Adipose tissue (tissue), 3 donors: ENCODE results near the gene PRKG1. TPM values are rescaled to one million over a fixed set of nuclear protein-coding genes. Genes with fewer than 3 reads are reported as not detected.
"Not testable (repeated sequence)": the region's sequence is repeated elsewhere in the genome, so short reads cannot be mapped to it uniquely, and the experiment has no call there.

Experiments used
- H3K27ac ChIP-seq: one replicate; pipeline ENCODE4 v1.5.1; 2013; ENCODE audit warnings: low read depth, low read length
- WGBS, 3 donors: extraction: QIAGEN DNeasy Blood & Tissue Kit; methylation state at CpG; one replicate each; pipeline ENCODE4 v1.1.7; 2013; 5-methylcytosine and 5-hydroxymethylcytosine counted together
- polyA plus RNA-seq, 3 donors: library from polyadenylated mRNA; stranded (reverse); fragments of 200-250 nt; gene quantifications; one replicate each; pipeline ENCODE4 v1.2.3, GENCODE V29; 2013
- donor health status: healthy with polysubstance abuse.
- donor health status: Bipolar disorder and iron deficiency.
- donor health status: healthy.

PRKG1 gene
- polyA plus RNA-seq, 3 donors, result 0.46 to 13.2 (median 2.1) TPM

DNA sequence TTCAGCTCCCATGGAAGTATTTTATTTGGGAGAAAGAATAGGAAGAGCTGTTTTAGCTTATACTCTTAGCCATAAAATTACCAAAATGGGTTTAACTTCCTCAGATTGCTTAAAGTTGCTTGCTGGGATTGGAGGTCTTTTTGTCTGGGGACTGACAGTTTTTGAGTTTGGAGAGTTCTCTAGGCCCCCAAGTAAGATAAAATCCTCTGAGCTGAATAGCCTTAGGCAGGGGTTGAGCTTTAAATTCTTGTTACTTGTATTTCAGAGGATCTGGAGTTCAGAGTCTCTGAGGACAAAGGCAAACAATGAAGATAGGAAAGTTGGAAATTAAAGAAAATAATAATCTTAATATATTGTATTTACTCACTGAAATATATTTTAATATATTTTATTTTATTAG is 945.4 kb downstream of the PRKG1 start:
- no peak overlapping the region for H3K27ac ChIP-seq

DNA sequence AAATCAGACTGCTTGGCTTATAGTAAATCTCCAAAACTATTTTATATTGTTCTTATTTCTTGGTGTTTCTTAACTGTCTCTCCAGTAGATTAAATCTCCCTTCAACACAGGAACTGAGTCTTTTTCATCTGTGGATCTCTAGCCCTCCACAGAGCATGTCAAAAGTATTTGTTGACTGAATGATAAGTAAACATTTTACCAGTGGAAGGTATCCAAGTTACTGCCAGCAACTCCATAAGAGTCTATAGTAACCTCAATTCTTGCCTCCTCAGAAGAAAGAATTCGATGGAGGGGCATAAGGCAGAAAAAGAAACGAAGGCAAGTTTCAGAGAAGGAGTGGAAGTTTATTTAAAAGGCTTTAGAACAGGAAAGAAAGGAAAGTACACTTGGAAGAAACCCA is 945.9 kb downstream of the PRKG1 start:
- 48 to 80% (median 63%) methylated on average over 2 of the region's 2 CpGs for WGBS, 3 donors
- no peak overlapping the region for H3K27ac ChIP-seq

DNA sequence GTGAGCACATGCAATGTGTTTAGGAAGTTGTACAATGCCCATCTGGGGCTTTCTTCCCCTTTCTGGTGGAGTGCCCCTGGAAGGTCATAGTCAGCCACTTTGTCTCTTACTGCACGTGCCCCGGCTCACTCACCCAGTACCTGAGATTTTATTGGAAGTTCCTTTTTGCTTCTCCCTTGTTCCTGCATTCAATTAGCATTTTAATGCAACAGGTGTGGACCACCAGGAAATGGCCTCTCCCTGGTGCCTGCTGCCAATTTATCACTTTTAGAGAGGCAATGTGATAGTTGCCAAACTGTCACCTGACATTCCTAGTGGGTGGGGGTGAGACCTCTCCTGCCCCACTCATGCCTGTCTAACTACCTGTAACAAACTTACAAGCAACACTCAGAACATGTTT is 946.4 kb downstream of the PRKG1 start:
- no peak overlapping the region for H3K27ac ChIP-seq
- WGBS, 3 donors, result 68 to 79% (median 78%) methylated on average over 2 of the region's 2 CpGs

DNA sequence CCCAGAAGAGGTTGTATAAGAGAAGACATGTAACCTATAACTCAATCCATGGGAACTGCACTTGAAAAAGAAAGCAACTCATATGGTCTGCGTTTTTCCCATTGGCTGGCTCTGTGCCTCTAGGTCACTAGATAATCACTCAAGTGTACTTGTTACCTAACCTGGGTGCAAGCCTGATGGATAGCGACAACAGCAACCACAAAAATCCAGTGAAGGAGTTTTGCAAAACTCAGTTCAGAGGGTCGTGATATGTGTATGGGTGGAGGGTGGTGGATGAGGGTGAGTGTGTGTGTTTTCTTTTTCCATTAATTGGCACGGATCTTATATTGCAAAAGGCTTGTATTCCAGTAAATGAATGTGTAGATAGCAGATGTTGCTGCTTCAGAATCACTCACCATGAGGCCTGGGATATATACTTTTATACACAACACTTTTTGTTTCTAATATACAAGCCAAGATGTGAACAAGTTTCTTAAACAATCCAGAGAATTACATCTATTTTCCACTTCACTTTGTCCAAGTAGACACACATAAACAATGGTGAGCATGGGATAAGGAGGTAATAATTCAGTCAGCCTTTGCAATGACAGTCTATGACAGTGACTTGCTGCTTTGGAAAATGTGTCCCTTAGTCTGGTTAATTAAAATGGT is 952.9 kb downstream of the PRKG1 start:
- 76 to 86% (median 82%) methylated on average over 4 of the region's 4 CpGs for WGBS, 3 donors
- H3K27ac ChIP-seq, result no peak overlapping the region

DNA sequence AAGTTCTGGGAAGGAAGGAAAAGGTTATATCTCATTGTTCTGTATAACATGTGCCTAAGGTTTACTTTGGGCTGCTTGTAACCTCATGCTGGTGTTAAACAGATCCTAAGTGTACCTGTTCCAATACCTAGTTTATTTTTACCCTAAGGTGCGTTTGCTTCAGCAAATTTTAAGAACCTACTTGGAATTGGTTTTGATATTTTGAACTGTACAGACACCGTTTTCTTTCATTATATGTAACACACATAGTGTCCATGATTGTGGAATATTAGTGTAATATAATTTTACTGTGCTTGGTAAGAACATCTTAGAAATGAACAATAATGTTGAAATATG is 954.2 kb downstream of the PRKG1 start:
- H3K27ac ChIP-seq, result no peak overlapping the region
- 78 to 88% (median 88%) methylated on average over 2 of the region's 2 CpGs for WGBS, 3 donors

DNA sequence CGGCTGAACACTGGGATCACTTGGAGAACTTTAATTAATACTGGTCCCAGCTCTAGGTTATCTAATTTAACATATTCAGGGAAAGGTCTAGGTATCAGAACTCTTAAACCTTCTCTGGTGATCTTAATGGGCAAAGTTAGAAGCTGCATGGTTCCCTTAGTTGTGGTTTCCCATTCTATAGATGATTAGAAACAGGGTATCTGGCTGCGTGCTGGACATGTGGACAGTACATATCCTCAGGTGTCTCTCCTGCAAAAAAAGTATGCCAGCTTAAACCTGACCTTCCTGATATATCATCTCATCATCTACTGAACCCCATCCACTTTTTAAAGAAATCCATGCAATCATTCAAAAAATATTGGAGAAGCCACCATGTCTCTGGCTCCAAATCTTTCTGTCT is 955.3 kb downstream of the PRKG1 start:
- 46 to 71% (median 67%) methylated on average over 2 of the region's 2 CpGs for WGBS, 3 donors
- H3K27ac ChIP-seq, result no peak overlapping the region

DNA sequence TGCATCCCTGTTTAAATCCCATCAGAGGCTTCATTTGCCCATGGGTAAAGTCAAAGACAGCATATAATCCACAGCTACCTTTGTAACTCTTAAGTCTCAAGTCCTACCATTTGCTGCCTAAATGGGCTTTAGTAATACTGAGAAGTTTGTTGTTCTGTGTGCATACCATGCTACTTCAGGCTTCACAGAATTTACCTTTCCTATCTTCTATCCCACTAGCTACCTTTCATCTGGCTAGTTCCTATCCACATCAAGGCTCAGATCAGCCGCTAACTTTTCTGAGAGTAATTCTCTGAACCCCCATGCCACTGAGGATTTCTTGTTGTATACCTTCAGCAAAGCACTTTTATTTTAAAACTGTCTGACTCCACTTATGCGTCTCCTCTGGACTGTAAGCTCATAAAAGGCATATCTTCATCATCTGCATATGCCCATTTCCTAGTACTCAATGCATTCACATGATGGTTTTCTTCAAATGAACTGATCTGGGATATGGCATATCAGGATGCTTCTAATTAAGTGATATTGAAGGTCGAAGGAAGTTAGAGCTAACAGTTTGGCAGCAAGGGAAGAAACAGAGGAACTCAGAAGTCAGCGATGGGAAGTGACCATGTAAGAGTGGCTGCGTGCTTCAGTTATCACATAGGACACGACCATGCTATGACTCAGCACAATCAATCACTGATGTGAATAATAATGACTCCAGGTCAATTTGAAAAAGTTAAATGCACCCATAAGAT is 955.9 kb downstream of the PRKG1 start:
- 51 to 65% (median 54%) methylated on average over 6 of the region's 6 CpGs for WGBS, 3 donors

DNA sequence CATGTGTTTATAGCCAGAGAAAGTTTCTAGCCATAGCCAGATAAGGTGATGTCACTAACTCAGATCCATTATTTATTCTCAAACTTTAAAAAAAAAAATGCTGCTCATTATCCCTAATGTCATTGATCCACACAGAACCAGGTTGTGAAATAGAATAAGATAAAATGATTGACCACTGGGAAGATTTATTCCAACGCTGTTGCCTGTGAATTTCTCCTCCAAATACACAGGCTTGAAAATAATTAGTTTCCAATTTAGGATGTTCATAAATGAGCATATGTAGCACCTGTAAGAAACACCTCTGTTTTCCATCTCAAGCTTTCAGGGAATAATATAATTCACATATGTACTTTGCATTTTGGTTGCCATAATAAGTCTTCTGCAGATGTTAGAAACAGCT is 956.7 kb downstream of the PRKG1 start:
- 84 to 98% (median 87%) methylated on average over 1 of the region's 1 CpG for WGBS, 3 donors
- no peak overlapping the region for H3K27ac ChIP-seq

More for the DNA sequence above, 955.9 kb downstream of the PRKG1 start:
- no peak overlapping the region for H3K27ac ChIP-seq

DNA sequence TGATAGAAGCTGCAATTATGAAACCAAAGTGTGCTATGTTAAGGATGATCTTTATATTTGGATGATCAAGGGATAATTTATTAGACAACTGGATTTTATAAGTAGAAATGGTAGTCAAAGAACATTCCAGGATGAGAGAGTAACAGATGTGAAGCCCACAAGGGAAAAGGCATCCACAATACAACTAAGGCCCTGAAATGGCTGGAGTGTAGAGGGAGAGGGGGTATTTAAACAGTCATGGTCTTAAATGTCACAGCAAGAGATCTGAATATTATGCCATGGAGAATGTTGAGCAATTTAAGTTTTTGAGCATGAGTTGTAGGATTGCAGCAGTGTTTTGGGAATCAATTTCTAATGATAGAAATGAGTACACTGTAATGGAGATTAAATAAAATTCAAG is 957.5 kb downstream of the PRKG1 start:
- no peak overlapping the region for H3K27ac ChIP-seq

DNA sequence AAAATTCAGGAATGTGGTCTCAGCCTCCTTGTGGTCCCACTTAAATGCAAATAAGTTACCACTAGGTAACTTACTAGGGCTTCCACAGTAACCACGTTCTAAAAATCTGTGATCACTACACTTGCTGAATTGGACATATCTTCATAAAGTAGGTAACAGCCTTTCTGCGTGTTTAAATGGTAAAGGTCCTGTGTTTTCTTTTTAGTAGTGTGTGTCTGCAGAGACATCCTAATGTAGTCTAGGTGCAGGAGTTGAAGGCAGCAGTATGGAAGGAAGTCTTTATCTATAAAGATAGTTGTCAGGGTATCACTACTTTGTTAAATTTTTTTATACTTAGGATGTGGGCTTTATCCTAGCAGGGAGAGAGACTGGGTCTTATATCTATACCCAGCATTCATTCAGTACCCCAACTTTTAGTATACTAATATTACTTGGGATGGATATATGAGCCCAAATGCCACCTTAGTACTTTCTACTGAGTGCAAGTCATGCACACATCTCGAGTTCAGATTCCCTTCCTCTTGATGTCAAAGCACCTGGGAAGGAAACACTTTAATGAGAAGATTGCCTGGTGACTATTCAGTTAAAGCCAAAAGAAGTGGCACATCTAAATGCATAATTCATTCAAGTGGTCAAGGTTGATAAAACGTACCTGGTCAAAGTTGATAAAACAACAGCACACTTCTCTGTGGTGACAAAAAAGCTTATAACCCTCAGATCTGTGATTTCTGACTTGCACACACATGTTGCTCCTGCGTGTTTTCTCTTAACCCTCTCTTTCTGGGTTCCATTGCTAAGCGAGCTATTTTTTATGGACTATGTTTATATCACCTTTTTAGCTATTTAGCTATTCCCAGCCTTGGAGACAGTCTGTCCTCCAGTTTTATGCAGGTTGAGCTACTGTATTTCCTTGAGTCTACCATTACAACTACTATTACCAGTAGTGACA is 958.7 kb downstream of the PRKG1 start:
- 71 to 84% (median 80%) methylated on average over 6 of the region's 6 CpGs for WGBS, 3 donors
- H3K27ac ChIP-seq, result no peak overlapping the region

DNA sequence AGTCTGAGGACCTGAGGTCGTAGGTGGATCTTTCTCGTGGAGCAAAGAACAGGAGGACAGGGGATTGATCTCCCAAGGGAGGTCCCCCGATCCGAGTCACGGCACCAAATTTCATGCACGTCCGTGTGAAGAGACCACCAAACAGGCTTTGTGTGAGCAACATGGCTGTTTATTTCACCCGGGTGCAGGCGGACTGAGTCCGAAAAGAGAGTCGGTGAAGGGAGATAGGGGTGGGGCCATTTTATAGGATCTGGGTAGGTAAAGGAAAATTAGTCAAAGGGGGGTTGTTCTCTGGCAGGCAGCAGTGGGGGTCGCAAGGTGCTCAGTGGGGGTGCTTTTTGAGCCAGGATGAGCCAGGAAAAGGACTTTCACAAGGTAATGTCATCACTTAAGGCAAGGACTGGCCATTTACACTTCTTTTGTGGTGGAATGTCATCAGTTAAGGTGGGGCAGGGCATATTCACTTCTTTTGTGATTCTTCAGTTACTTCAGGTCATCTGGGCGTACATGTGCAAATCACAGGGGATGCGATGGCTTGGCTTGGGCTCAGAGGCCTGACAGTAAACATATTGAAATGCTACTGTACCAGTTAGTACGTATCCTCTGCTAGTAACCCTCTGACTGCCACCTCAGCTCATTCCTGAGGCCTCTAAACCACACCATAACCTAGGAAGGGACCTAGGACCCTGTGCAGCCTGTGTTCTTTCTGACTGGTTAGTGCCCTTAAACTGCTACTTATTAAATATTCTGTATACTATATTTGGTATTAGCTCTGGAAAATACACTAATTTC is 964.9 kb downstream of the PRKG1 start:
- not testable (repeated sequence) for H3K27ac ChIP-seq
- 78 to 88% (median 83%) methylated on average over 14 to 15 of the region's 15 CpGs for WGBS, 3 donors

DNA sequence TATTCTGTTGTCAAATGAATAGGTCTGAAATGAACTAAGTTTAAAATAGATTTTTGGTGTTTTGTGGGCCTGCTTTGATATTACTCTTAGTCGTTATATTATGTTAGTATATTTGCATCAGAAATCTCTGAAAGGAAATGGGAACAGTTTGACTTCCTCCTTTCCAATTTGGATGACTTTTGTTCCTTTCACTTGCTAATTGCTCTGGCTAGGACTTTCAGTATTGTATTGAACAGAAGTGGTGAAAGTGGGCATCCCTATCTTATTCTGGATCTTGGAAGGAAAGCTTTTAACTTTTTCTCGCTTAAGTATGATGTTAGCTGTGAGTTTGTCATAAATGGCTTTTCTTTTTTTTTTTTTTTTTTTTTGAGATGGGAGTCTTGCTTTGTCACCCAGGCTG is 966.2 kb downstream of the PRKG1 start:
- 27 to 74% (median 55%) methylated on average over 2 of the region's 2 CpGs for WGBS, 3 donors

DNA sequence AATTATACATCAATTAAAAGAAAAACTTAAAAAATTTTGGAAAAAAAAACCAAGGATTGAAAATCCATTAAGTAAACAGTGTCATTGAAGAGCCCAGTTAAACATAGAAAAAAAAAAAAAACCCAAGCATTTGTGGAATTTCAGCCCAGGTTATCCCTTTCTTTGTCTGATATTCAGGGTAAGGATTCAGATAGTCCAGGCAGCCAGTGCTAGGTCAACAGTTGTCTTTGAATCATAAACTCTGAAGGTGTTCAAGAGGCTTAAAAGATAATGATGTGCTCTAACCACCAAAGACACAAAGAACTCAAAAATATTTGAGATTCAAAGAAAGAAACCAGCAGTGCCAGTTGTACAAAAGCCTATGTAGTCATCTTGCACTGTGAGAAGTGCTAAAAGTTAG is 969.5 kb downstream of the PRKG1 start:
- H3K27ac ChIP-seq, result no peak overlapping the region

More for the DNA sequence above, 966.2 kb downstream of the PRKG1 start:
- H3K27ac ChIP-seq, result no peak overlapping the region

DNA sequence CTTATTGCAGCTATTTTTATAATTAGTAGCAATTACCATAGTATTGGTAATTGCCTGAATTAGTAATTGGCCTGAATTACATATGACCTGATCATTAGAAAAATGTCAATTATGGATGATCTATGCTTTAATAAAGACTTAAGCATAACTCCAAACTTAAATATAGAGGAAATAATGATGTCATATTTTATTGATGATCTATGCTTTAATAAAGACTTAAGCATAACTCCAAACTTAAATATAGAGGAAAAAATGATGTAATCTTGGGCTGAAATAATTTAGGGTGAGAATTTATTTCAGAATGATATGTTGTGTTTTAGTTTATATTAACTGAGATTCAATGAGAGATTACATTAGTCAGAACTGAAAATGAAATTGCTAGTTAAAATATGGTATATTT is 973.8 kb downstream of the PRKG1 start:
- no peak overlapping the region for H3K27ac ChIP-seq

DNA sequence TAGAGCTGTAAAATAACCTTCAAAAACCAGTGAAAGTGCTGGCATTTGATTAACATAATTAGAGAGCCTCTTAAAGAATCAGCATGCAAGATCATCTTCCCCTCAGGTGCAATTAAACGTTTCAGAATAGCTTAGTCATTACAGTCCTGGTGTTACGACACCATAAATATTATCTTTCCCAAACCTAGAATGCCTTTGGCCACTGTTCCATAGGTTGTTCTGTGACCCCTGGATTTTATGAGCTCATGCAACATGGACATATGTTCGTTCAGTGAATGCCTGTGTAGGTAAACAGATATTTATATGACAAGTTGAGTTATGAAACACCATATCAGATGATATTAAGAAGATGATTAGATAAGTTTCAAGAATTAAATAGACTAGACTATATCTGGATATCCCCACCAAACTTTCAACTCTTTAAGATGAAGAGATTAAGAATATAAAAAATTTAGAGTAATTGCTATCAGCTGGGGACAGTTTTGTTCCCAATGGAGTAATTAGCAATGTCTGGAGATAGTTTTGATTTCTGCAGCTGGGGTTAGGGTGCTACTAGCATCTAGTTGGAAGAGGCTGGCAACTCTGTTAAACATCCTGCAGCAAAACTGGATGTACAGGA is 976.3 kb downstream of the PRKG1 start:
- 70 to 78% (median 72%) methylated on average over 3 of the region's 3 CpGs for WGBS, 3 donors
- no peak overlapping the region for H3K27ac ChIP-seq

DNA sequence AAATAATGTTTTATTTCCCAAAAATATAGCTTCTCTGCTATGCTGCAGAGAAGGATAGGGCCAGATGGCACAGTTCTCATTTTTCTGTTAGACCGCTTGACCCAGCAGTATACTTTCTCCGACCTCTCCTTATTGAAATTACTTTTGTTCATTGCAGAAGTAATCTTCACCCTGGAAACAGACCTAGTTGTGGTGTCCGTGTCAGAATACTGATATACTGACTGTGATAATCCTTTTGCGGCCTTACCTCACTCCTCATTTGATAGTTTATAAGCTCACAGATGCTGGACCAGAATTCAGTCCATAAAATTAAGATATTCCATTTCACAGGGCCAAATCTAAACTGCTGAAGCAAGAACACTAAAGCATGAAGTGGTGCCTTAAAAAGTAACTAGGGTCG is 979.2 kb downstream of the PRKG1 start:
- 80 to 87% (median 86%) methylated on average over 5 of the region's 5 CpGs for WGBS, 3 donors

DNA sequence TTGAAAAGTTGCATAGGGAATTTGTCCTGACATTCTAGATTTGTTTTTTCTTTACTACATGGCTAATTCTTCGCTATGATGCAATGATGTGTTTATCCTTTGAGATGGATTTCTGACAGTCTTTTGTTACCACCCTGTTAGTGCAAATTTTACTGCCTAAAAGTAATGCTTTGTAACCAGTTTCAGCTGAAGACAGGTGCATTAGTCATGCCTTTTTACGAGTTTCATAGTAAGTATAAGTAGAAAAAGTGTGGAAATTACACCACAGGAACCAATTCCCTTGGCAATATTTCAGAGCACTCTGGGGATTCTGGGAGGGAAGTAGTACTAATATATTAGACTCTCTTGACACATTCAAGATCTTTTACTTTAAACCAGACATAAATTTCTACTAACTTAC is 982.0 kb downstream of the PRKG1 start:
- WGBS, 3 donors, result 66 to 80% (median 75%) methylated on average over 2 of the region's 2 CpGs
- no peak overlapping the region for H3K27ac ChIP-seq

More for the DNA sequence above, 979.2 kb downstream of the PRKG1 start:
- H3K27ac ChIP-seq, result no peak overlapping the region

DNA sequence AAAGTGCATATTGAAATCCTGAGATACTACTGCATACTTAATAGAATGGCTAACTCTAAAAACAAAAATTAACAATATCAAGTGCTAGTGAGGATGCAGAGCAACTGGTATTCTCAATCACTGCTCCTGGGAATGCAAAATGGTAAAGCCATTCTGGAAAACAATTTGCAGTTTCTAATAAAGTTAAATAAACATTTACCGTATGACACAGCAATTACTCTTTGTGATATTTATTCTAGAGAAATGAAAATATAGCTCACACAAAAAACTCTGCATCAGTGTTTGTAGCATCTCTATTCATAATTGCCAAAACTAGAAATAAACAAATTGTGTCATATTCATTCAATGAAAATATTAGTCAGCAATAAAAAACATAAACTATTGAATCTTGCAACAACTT is 984.8 kb downstream of the PRKG1 start:
- 90 to 95% (median 91%) methylated on average over 1 of the region's 1 CpG for WGBS, 3 donors
- H3K27ac ChIP-seq, result no peak overlapping the region
